GM12878 (cell line): ENCODE data around the gene AOAH. TPM values are rescaled to one million over a fixed set of nuclear protein-coding genes. Genes with fewer than 3 reads are reported as not detected.

Source experiments
- ATAC-seq: fragments of 200-7000 bp; cut with Tn5 transposase; 3 replicates; pipeline ENCODE4 v1.9.1; 2020; ENCODE audit warnings: mild to moderate bottlenecking, moderate library complexity
- BruUV-seq: library from RNA; stranded (reverse); fragments of 400-500 nt; replicated peaks from 2 replicates; lab custom pipeline; 2021; lab: Mats Ljungman, UMichigan
- CTCF ChIA-PET: fragments of 300-600 bp; sonication (Branson Sonifier 250); formaldehyde crosslinking; extraction: SDS; loops from one replicate; lab custom pipeline; 2021; ENCODE audit warnings: inconsistent platforms; lab: Yijun Ruan, JAX
- POLR2A ChIA-PET: fragments of 350-600 bp; formaldehyde crosslinking; extraction: SDS; loops from one replicate; lab custom pipeline; 2021; ENCODE audit warnings: inconsistent platforms; lab: Charles Lee
- RAD21 ChIA-PET: fragments of 300-600 bp; sonication (Branson Sonifier 250); formaldehyde crosslinking; loops from one replicate; lab custom pipeline; 2023; ENCODE audit warnings: antibody characterized with exemption; ENCODE audit not compliant: unreplicated experiment; lab: Charles Lee
- SMC1A ChIA-PET: fragments of 300-600 bp; sonication (Branson Sonifier 250); formaldehyde crosslinking; loops from one replicate; lab custom pipeline; 2023; ENCODE audit not compliant: unreplicated experiment, uncharacterized antibody; lab: Charles Lee
- DNase-seq: peaks from one replicate; pipeline ENCODE4 v3.0.0-alpha.2; 2011; ENCODE audit warnings: low read depth, low spot score
- FAIRE-seq: peaks from 3 replicates; lab custom pipeline; 2011; peaks lifted over from hg19 to GRCh38; lab: Jason Lieb, UNC
- H2AFZ ChIP-seq: 2 replicates; pipeline ENCODE4 v1.6.0; 2011; ENCODE audit warnings: low read depth, low read length, control low read depth; ENCODE audit not compliant: control insufficient read depth
- H3K27ac ChIP-seq: 2 replicates; pipeline ENCODE4 v1.5.1; 2011; ENCODE audit warnings: control low read depth; ENCODE audit not compliant: control insufficient read depth, insufficient read depth
- H3K27me3 ChIP-seq, 2 experiments: replicated peaks in 1 of 2; 2 replicates each; pipeline versions ENCODE4 v1.6.0 to v1.6.1; 2011; ENCODE audit warnings: low read length in 1 of 2; ENCODE audit not compliant: control insufficient read depth in 2 of 2, insufficient read depth in 2 of 2
- H3K36me3 ChIP-seq, 2 experiments: 2 replicates each; pipeline ENCODE4 v1.5.1; 2011; ENCODE audit warnings: low read length in 1 of 2; ENCODE audit not compliant: control insufficient read depth in 2 of 2, insufficient read depth in 2 of 2
- H3K4me1 ChIP-seq: 2 replicates; pipeline ENCODE4 v1.6.1; 2011; ENCODE audit warnings: mild to moderate bottlenecking, low read length, moderate library complexity, mixed read lengths; ENCODE audit not compliant: control insufficient read depth, insufficient read depth
- H3K4me2 ChIP-seq: 2 replicates; pipeline ENCODE4 v1.6.0; 2011; ENCODE audit warnings: control low read depth; ENCODE audit not compliant: control insufficient read depth, insufficient read depth
- H3K4me3 ChIP-seq: fragments of 200-600 bp; sonication (generic); 2 replicates; pipeline ENCODE4 v1.5.1; 2016
- H3K79me2 ChIP-seq: 2 replicates; pipeline ENCODE4 v1.6.0; 2011; ENCODE audit warnings: low read length; ENCODE audit not compliant: control insufficient read depth, insufficient read depth
- H3K9ac ChIP-seq: 2 replicates; pipeline ENCODE4 v1.8.0; 2011; ENCODE audit warnings: low read length, control low read depth, mixed read lengths; ENCODE audit not compliant: control insufficient read depth, insufficient read depth
- H3K9me3 ChIP-seq: replicated peaks from 3 replicates; pipeline ENCODE4 v1.5.1; 2011; ENCODE audit warnings: mild to moderate bottlenecking, low read length; ENCODE audit not compliant: control insufficient read depth, insufficient read depth
- H4K20me1 ChIP-seq: 2 replicates; pipeline ENCODE4 v1.6.0; 2011; ENCODE audit not compliant: control insufficient read depth, insufficient read depth
- ASH2L ChIP-seq: fragments of 300-600, 200-600 bp; sonication (generic); IDR thresholded peaks from 2 replicates; pipeline ENCODE4 v1.6.1; 2017; ENCODE audit warnings: low read depth, mild to moderate bottlenecking, borderline replicate concordance
- BACH1 ChIP-seq: fragments of 450-650 bp; IDR thresholded peaks from 2 replicates; pipeline ENCODE4 v1.6.1; 2017; ENCODE audit warnings: mild to moderate bottlenecking, borderline replicate concordance
- CBFB ChIP-seq: IDR thresholded peaks from 2 replicates; pipeline ENCODE4 v1.6.1; 2016; ENCODE audit warnings: antibody characterized with exemption, low read depth
- DPF2 ChIP-seq: fragments of 450-650 bp; IDR thresholded peaks from 2 replicates; pipeline ENCODE4 v1.6.1; 2017; ENCODE audit warnings: mild to moderate bottlenecking
- E2F4 ChIP-seq: IDR thresholded peaks from 2 replicates; pipeline ENCODE4 v1.6.1; 2012; ENCODE audit warnings: low read depth, low read length, improper control_type of control experiment
- FOS ChIP-seq: IDR thresholded peaks from 3 replicates; pipeline ENCODE4 v1.6.1; 2011; ENCODE audit warnings: borderline replicate concordance; ENCODE audit not compliant: insufficient read length; ENCODE audit errors: extremely low read depth
- KLF5 ChIP-seq: fragments of 450-650 bp; IDR thresholded peaks from 2 replicates; pipeline ENCODE4 v1.6.1; 2014; ENCODE audit warnings: mild to moderate bottlenecking; ENCODE audit not compliant: partially characterized antibody
- MAX ChIP-seq: IDR thresholded peaks from 2 replicates; pipeline ENCODE4 v1.6.1; 2012; ENCODE audit warnings: low read depth, low read length, improper control_type of control experiment
- NR2F1 ChIP-seq: fragments of 450-650 bp; conservative IDR thresholded peaks from 2 replicates; pipeline ENCODE4 v1.6.1; 2017; ENCODE audit warnings: mild to moderate bottlenecking
- PKNOX1 ChIP-seq: fragments of 450-650 bp; IDR thresholded peaks from 2 replicates; pipeline ENCODE4 v1.6.1; 2016; ENCODE audit warnings: mild to moderate bottlenecking
- RAD21 ChIP-seq: IDR thresholded peaks from 2 replicates; pipeline ENCODE4 v1.6.1; 2011; ENCODE audit warnings: mild to moderate bottlenecking, low read depth, low read length, moderate library complexity; ENCODE audit not compliant: insufficient read depth
- SUPT20H ChIP-seq: IDR thresholded peaks from 2 replicates; pipeline ENCODE4 v1.6.1; 2011; ENCODE audit warnings: low read depth, mild to moderate bottlenecking, low read length, moderate library complexity, borderline replicate concordance; ENCODE audit not compliant: control insufficient read depth
- YBX1 ChIP-seq: fragments of 450-650 bp; IDR thresholded peaks from 2 replicates; pipeline ENCODE4 v1.6.1; 2016; ENCODE audit warnings: antibody characterized with exemption
- YY1 ChIP-seq: IDR thresholded peaks from 2 replicates; pipeline ENCODE4 v1.6.1; 2011; ENCODE audit warnings: low read depth, mild to moderate bottlenecking, low read length
- ZBED1 ChIP-seq: IDR thresholded peaks from 2 replicates; pipeline ENCODE4 v1.6.1; 2016; ENCODE audit warnings: borderline replicate concordance
- WGBS: methylation state at CpG from one replicate; pipeline ENCODE4 v1.1.6; 2016; ENCODE audit warnings: low lambda C conversion rate; ENCODE audit not compliant: insufficient replicate concordance, insufficient coverage; ENCODE audit errors: missing lambda C conversion rate; 5-methylcytosine and 5-hydroxymethylcytosine counted together
- in situ Hi-C: fragments of 300-500 bp; cut with MboI; formaldehyde crosslinking; loops from 9 replicates; pipeline ENCODE4 v1.14.3; 2018; ENCODE audit warnings: mixed read lengths
- intact Hi-C: fragments of 100-400 bp; cut with micrococcal nuclease; formaldehyde crosslinking; loops from one replicate; pipeline ENCODE4 v1.14.2; 2022; ENCODE audit not compliant: unreplicated experiment
- polyA plus RNA-seq, 11 experiments: library from polyadenylated mRNA; depleted of rRNA in 4 of 11; unstranded in 6 of 11; stranded (reverse) in 5 of 11; fragments of >200 nt; fragmentation: Nextera tagmentation in 4 of 11; fragmentation: Illumina TruSeq in 1 of 11; extraction: Ambion mirVana in 4 of 11; extraction: Trizol in 1 of 11; gene quantifications; 1 replicate in 1 of 11; 2 replicates in 10 of 11; pipeline versions ENCODE4 v1.2.1 to v1.2.3, GENCODE V29; 2011 to 2016; ENCODE audit warnings: inconsistent platforms in 2 of 11, missing spikeins in 2 of 11, low read depth in 1 of 11
- total RNA-seq, 4 experiments: library from RNA; depleted of rRNA in 3 of 4; stranded (reverse); fragments of >200 nt in 3 of 4; fragmentation: Illumina TruSeq in 1 of 4; extraction: Trizol in 1 of 4; gene quantifications; 2 replicates each; pipeline versions ENCODE4 v1.2.1 to v1.2.3, GENCODE V29; 2013 to 2021
- TF ChIP-seq, protein P1 (sequence below): IDR thresholded peaks from 2 replicates; pipeline ENCODE4 v1.6.1; 2011; ENCODE audit warnings: borderline replicate concordance, low read depth, mild to moderate bottlenecking, moderate library complexity, mixed read lengths, low read length; ENCODE audit not compliant: insufficient read depth; ENCODE audit errors: extremely low read length

Gene AOAH
- total and polyA plus RNA-seq, 10 of the 15 experiments (the other 5 are each of a cell fraction or from before 2014, with no cell fraction given) = 0.32 to 2.8 (median 1.4) TPM

DNA sequence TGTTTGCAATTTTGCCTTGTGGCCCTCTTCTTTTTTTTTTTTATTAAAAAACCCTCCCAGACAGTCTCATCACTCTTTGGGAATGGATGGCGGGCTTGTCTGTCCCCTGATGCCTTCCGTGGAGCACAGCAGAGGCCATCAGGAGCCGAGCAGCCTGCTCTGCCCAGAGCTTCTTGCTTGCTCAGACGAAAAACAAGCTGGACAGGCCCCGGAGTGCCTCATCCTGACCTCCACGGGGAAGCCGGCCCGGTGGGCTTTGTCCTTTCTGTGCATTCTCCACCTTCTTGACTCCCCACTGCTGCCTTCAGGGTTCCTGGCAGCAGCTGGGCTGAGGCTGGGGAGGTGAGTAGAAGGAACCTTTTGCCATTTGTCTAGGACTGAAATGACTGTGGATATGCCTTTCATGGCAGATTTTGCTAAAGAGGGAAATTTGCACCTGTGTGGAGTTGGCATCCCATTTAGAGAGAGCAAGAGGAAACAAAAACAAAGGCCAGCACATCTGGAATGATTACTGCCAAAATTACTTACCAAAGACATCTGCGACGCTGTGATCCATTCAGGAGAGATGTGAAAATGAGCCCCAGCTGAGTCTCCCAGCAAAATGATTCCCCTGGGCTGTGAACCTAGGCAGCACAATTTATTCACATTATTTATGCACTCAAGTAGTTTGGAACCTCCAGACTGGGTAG is 108.3 kb downstream of the AOAH start:
- ChIA-PET RAD21 (no interaction called here), CTCF (interaction anchor here (0.6 kb wide), 1 partner anchor 242 kb away, joined by 3 read pairs; no protein-coding TSS in a partner anchor)
- no peak for ATAC-seq

More for the DNA sequence above, 108.3 kb downstream of the AOAH start:
- Histone ChIP-seq H2AFZ (no peak overlapping the region), H3K9me3 (no peaks in the 10 kb centered on the region), H3K9ac (no peak overlapping the region), H4K20me1 (no peaks in the 10 kb centered on the region), H3K4me3 (no peak overlapping the region), H3K27me3 (no peaks in the 10 kb centered on the region), H3K36me3 (no peaks in the 10 kb centered on the region), H3K4me1 (no peaks in the 10 kb centered on the region), H3K27ac (no peak overlapping the region), H3K79me2 (no peaks in the 10 kb centered on the region), H3K4me2 (no peak overlapping the region)
- no peak for TF ChIP-seq BACH1
- no peak for TF ChIP-seq YBX1
- no peak for TF ChIP-seq CBFB
- no peak for TF ChIP-seq PKNOX1
- TF ChIP-seq NR2F1 = no peak
- TF ChIP-seq SUPT20H = no peak
- TF ChIP-seq ZBED1 = no peak
- TF ChIP-seq RAD21 = no peak
- no peak for TF ChIP-seq MAX
- TF ChIP-seq KLF5 = no peak
- TF ChIP-seq FOS = no peak
- no peak for TF ChIP-seq YY1
- no peak for TF ChIP-seq ASH2L
- no peak for TF ChIP-seq DPF2
- no peak for TF ChIP-seq E2F4
- TF ChIP-seq, protein P1, sequence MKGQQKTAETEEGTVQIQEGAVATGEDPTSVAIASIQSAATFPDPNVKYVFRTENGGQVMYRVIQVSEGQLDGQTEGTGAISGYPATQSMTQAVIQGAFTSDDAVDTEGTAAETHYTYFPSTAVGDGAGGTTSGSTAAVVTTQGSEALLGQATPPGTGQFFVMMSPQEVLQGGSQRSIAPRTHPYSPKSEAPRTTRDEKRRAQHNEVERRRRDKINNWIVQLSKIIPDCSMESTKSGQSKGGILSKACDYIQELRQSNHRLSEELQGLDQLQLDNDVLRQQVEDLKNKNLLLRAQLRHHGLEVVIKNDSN = no peak
- 49% methylated on average over 10 of the region's 10 CpGs for WGBS
- intact Hi-C loops = no loop called here
- in situ Hi-C loops = no loop called here
- SMC1A ChIA-PET = no interaction called here
- no peak for DNase-seq
- no peak for FAIRE-seq
- POLR2A ChIA-PET = no interaction called here
- no TSS peak for BruUV-seq
